Activated T-helper 17 cell treated with anti-CD3 and anti-CD28 coated beads, Interleukin-2, amount 50 U/mL, for 72 hours (primary cell): ENCODE measurements around the gene PPIL4. TPM values are rescaled to one million over a fixed set of nuclear protein-coding genes. Genes with fewer than 3 reads are reported as not detected.

Experiments
- total RNA-seq, 2 donors: library from RNA; stranded (reverse); gene quantifications; one replicate each; pipeline ENCODE4 v1.2.3, GENCODE V29; 2022

Gene PPIL4
- total RNA-seq, 2 donors from 2014 or later, result 19.8 to 24.7 TPM

Other genes with a start within 250 kb of the PPIL4 start
- 100 to 1,000 TPM; 164 to 185 TPM for gene TAB2, start 228.3 kb downstream of the PPIL4 start, total RNA-seq
- 10 to 100 TPM; 16.0 to 16.4 TPM for gene SUMO4, start 145.8 kb downstream of the PPIL4 start, total RNA-seq
- 100 to 1,000 TPM; 117 to 254 TPM for gene ZC3H12D, start 61.0 kb downstream of the PPIL4 start, total RNA-seq
- gene GINM1, start 20.3 kb upstream of the PPIL4 start, total RNA-seq, result 10 to 100 TPM; 10.4 to 14.1 TPM
- 10 to 100 TPM; 12.3 to 18.8 TPM for gene KATNA1, start 102.7 kb upstream of the PPIL4 start, total RNA-seq
- gene LATS1, start 172.1 kb upstream of the PPIL4 start, total RNA-seq, result 10 to 100 TPM; 21.5 to 27.9 TPM
- 10 to 100 TPM; 54.6 to 84.8 TPM for gene NUP43, start 200.5 kb upstream of the PPIL4 start, total RNA-seq
- gene PCMT1, start 203.7 kb upstream of the PPIL4 start, total RNA-seq, result 10 to 100 TPM; 48.6 to 89.5 TPM